Smooth muscle cell (in vitro differentiated cells): Measurements from ENCODE around the gene GP9. TPM values are rescaled to one million over a fixed set of nuclear protein-coding genes. Genes with fewer than 3 reads are reported as not detected.

Experiments
- DNase-seq: peaks from one replicate; lab custom pipeline; 2025; ENCODE audit not compliant: unreplicated experiment; lab: John Stamatoyannopoulos, UW
- H2AFZ ChIP-seq: fragments of 200-600 bp; sonication (generic); 2 replicates; pipeline ENCODE4 v1.6.0; 2016; ENCODE audit warnings: antibody characterized with exemption, low read depth, mild to moderate bottlenecking
- H3F3A ChIP-seq: fragments of 200-600 bp; sonication (generic); 2 replicates; pipeline ENCODE4 v1.6.0; 2017; ENCODE audit warnings: antibody characterized with exemption, low read depth
- H3K27ac ChIP-seq: fragments of 200-600 bp; sonication (generic); 2 replicates; pipeline ENCODE4 v1.5.1; 2016; ENCODE audit warnings: low read depth, mild to moderate bottlenecking
- H3K27me3 ChIP-seq: fragments of 200-600 bp; sonication (generic); 2 replicates; pipeline ENCODE4 v1.6.1; 2016; ENCODE audit warnings: low read depth, mild to moderate bottlenecking
- H3K36me3 ChIP-seq: fragments of 200-600 bp; sonication (generic); 2 replicates; pipeline ENCODE4 v1.5.1; 2016; ENCODE audit warnings: low read depth
- H3K4me1 ChIP-seq: fragments of 200-600 bp; sonication (generic); 2 replicates; pipeline ENCODE4 v1.5.1; 2016; ENCODE audit warnings: low read depth
- H3K4me2 ChIP-seq: fragments of 200-600 bp; sonication (generic); 2 replicates; pipeline ENCODE4 v1.6.0; 2016; ENCODE audit warnings: mild to moderate bottlenecking
- H3K4me3 ChIP-seq: fragments of 200-600 bp; sonication (generic); 2 replicates; pipeline ENCODE4 v1.5.1; 2016; ENCODE audit warnings: mild to moderate bottlenecking
- H3K79me2 ChIP-seq: fragments of 200-600 bp; sonication (generic); 2 replicates; pipeline ENCODE4 v1.6.0; 2016; ENCODE audit warnings: low read depth, mild to moderate bottlenecking
- H3K9ac ChIP-seq: fragments of 200-600 bp; sonication (generic); 2 replicates; pipeline ENCODE4 v1.6.0; 2016; ENCODE audit warnings: low read depth
- H3K9me3 ChIP-seq: fragments of 200-600 bp; sonication (generic); replicated peaks from 2 replicates; pipeline ENCODE4 v1.5.1; 2016; ENCODE audit warnings: low read depth
- H4K20me1 ChIP-seq: fragments of 200-600 bp; sonication (generic); 2 replicates; pipeline ENCODE4 v1.6.0; 2016; ENCODE audit warnings: low read depth
- CTCF ChIP-seq: fragments of 200-600 bp; sonication (generic); IDR thresholded peaks from 2 replicates; pipeline ENCODE4 v1.5.1; 2017; ENCODE audit warnings: borderline replicate concordance, mild to moderate bottlenecking, antibody characterized with exemption; ENCODE audit not compliant: insufficient read depth, poor library complexity, severe bottlenecking
- WGBS: methylation state at CpG from one replicate; pipeline ENCODE4 v1.1.7; 2016; ENCODE audit warnings: low lambda C conversion rate; 5-methylcytosine and 5-hydroxymethylcytosine counted together
- polyA plus RNA-seq: library from polyadenylated mRNA; unstranded; fragments of >200 nt; fragmentation: Nextera tagmentation; extraction: Ambion mirVana; gene quantifications from 2 replicates; pipeline ENCODE4 v1.2.1, GENCODE V29; 2016
- total RNA-seq: library from RNA; depleted of rRNA; stranded (reverse); fragments of >200 nt; gene quantifications from 2 replicates; pipeline ENCODE4 v1.2.3, GENCODE V29; 2014

GP9 gene
- total and polyA plus RNA-seq, 2 experiments from 2014 or later = not detected

- no peaks in the 10 kb centered on the region for H3K27me3 ChIP-seq
- H2AFZ ChIP-seq = no peak overlapping the region
- no peaks in the 10 kb centered on the region for H3K36me3 ChIP-seq
- DNase-seq = no peak
- H3K79me2 ChIP-seq = no peaks in the 10 kb centered on the region
- no peaks in the 10 kb centered on the region for H3K9me3 ChIP-seq
- H3F3A ChIP-seq = no peaks in the 10 kb centered on the region
- no peaks in the 10 kb centered on the region for H3K4me1 ChIP-seq
- no peak overlapping the region for H3K27ac ChIP-seq
- H3K4me3 ChIP-seq = no peak overlapping the region
- no peak overlapping the region for H3K9ac ChIP-seq
- no peak overlapping the region for H3K4me2 ChIP-seq
- no peaks in the 10 kb centered on the region for H4K20me1 ChIP-seq
- TF ChIP-seq CTCF = no peak
- WGBS = 92% methylated on average over 32 of the region's 32 CpGs
Observed at GRCh38 chr3:129061888-129062834, 1.6 kb downstream of the GP9 start.

GRCh38 chr3:129063091-129063640 is 2.6 kb downstream of the GP9 start:
- Histone ChIP-seq H3K4me3 (no peak overlapping the region), H3K9ac (no peak overlapping the region)
- 92% methylated on average over 10 of the region's 10 CpGs for WGBS

GRCh38 chr3:129063841-129064482 is 3.4 kb downstream of the GP9 start:
- Histone ChIP-seq H3K27me3 (no peaks in the 10 kb centered on the region), H3K27ac (no peak overlapping the region), H4K20me1 (no peaks in the 10 kb centered on the region), H3K4me3 (no peak overlapping the region), H3F3A (no peaks in the 10 kb centered on the region), H2AFZ (no peak overlapping the region), H3K4me2 (no peak overlapping the region), H3K4me1 (no peaks in the 10 kb centered on the region), H3K9me3 (no peaks in the 10 kb centered on the region), H3K79me2 (no peaks in the 10 kb centered on the region), H3K9ac (no peak overlapping the region), H3K36me3 (no peaks in the 10 kb centered on the region)
- DNase-seq = no peak
- 88% methylated on average over 15 of the region's 15 CpGs for WGBS
- no peak for TF ChIP-seq CTCF

More at GRCh38 chr3:129063091-129063640, 2.6 kb downstream of the GP9 start:
- no peaks in the 10 kb centered on the region for H3F3A ChIP-seq
- H3K9me3 ChIP-seq = no peaks in the 10 kb centered on the region
- H3K79me2 ChIP-seq = no peaks in the 10 kb centered on the region
- DNase-seq = no peak
- H3K27me3 ChIP-seq = no peaks in the 10 kb centered on the region
- no peak overlapping the region for H3K4me2 ChIP-seq
- no peaks in the 10 kb centered on the region for H3K36me3 ChIP-seq
- H3K27ac ChIP-seq = no peak overlapping the region
- no peaks in the 10 kb centered on the region for H3K4me1 ChIP-seq
- no peak overlapping the region for H2AFZ ChIP-seq
- H4K20me1 ChIP-seq = no peaks in the 10 kb centered on the region
- no peak for TF ChIP-seq CTCF
